Measurements from ENCODE around the gene PLD4.

The PLD4 gene

GRCh38 chr14:104876251-104876699 lies 48.4 kb upstream of the PLD4 start:
- no peaks in the 10 kb centered on the region for H4K20me1 ChIP-seq (ENCODE audit: insufficient read depth, low read length, poor library complexity, severe bottlenecking)
- no peaks in the 10 kb centered on the region for H3K9me2 ChIP-seq (replicated peaks; ENCODE audit: low read depth, low read length)
- H3K79me2 ChIP-seq (ENCODE audit: insufficient read depth, low read length): no peaks in the 10 kb centered on the region
- H3K4me2 ChIP-seq (ENCODE audit: low read depth, low read length, poor library complexity, severe bottlenecking): no peak overlapping the region
- no peaks in the 10 kb centered on the region for H3K9me3 ChIP-seq (ENCODE audit: insufficient read depth, low read depth, low read length)
- H3K9ac ChIP-seq (ENCODE audit: low read depth, low read length, poor library complexity, severe bottlenecking): no peak overlapping the region
- H3K27me3 ChIP-seq (ENCODE audit: insufficient read depth, low read length, poor library complexity, severe bottlenecking): no peaks in the 10 kb centered on the region
- H2AFZ ChIP-seq (ENCODE audit: low read length): no peak overlapping the region
- TF ChIP-seq CTCF (conservative IDR thresholded peaks at IDR 0.05; ENCODE audit: low read length) (no peak), EZH2phosphoT487 (IDR thresholded peaks at IDR 0.05; ENCODE audit: borderline replicate concordance) (no peak)
- H3F3A ChIP-seq (ENCODE audit: low read depth): no peaks in the 10 kb centered on the region
- H3K36me3 ChIP-seq (ENCODE audit: insufficient read depth, low read length): no peaks in the 10 kb centered on the region
- H3K4me3 ChIP-seq (ENCODE audit: low read length, poor library complexity, severe bottlenecking): no peak overlapping the region
- H3K4me1 ChIP-seq (ENCODE audit: insufficient read depth, low read length, poor library complexity, severe bottlenecking): no peaks in the 10 kb centered on the region

- H2AFZ ChIP-seq (ENCODE audit: low read length): no peak overlapping the region
- H3K4me1 ChIP-seq (ENCODE audit: insufficient read depth, low read length, poor library complexity, severe bottlenecking): no peaks in the 10 kb centered on the region
- no peaks in the 10 kb centered on the region for H3K9me2 ChIP-seq (replicated peaks; ENCODE audit: low read depth, low read length)
- H3K27me3 ChIP-seq (ENCODE audit: insufficient read depth, low read length, poor library complexity, severe bottlenecking): no peaks in the 10 kb centered on the region
- no peaks in the 10 kb centered on the region for H3K36me3 ChIP-seq (ENCODE audit: insufficient read depth, low read length)
- H3K9me3 ChIP-seq (ENCODE audit: insufficient read depth, low read depth, low read length): no peaks in the 10 kb centered on the region
- H3K4me3 ChIP-seq (ENCODE audit: low read length, poor library complexity, severe bottlenecking): no peak overlapping the region
- no peaks in the 10 kb centered on the region for H3K79me2 ChIP-seq (ENCODE audit: insufficient read depth, low read length)
- no peaks in the 10 kb centered on the region for H3F3A ChIP-seq (ENCODE audit: low read depth)
- no peak overlapping the region for H3K9ac ChIP-seq (ENCODE audit: low read depth, low read length, poor library complexity, severe bottlenecking)
- H3K4me2 ChIP-seq (ENCODE audit: low read depth, low read length, poor library complexity, severe bottlenecking): no peak overlapping the region
- no peaks in the 10 kb centered on the region for H4K20me1 ChIP-seq (ENCODE audit: insufficient read depth, low read length, poor library complexity, severe bottlenecking)
- TF ChIP-seq EZH2phosphoT487 (IDR thresholded peaks at IDR 0.05; ENCODE audit: borderline replicate concordance) (no peak), CTCF (conservative IDR thresholded peaks at IDR 0.05; ENCODE audit: low read length) (no peak)
These were observed 47.4 kb upstream of the PLD4 start for GRCh38 chr14:104877066-104877805.

- Histone ChIP-seq H3K4me3 (ENCODE audit: low read length, poor library complexity, severe bottlenecking) (no peak overlapping the region), H3K9me3 (ENCODE audit: insufficient read depth, low read depth, low read length) (no peaks in the 10 kb centered on the region), H3K36me3 (ENCODE audit: insufficient read depth, low read length) (no peaks in the 10 kb centered on the region), H3K79me2 (ENCODE audit: insufficient read depth, low read length) (no peaks in the 10 kb centered on the region), H3K4me1 (ENCODE audit: insufficient read depth, low read length, poor library complexity, severe bottlenecking) (no peaks in the 10 kb centered on the region), H3K27me3 (ENCODE audit: insufficient read depth, low read length, poor library complexity, severe bottlenecking) (no peaks in the 10 kb centered on the region), H4K20me1 (ENCODE audit: insufficient read depth, low read length, poor library complexity, severe bottlenecking) (no peaks in the 10 kb centered on the region), H3K9ac (ENCODE audit: low read depth, low read length, poor library complexity, severe bottlenecking) (no peak overlapping the region), H3K4me2 (ENCODE audit: low read depth, low read length, poor library complexity, severe bottlenecking) (no peak overlapping the region), H3F3A (ENCODE audit: low read depth) (no peaks in the 10 kb centered on the region), H2AFZ (ENCODE audit: low read length) (no peak overlapping the region), H3K9me2 (replicated peaks; ENCODE audit: low read depth, low read length) (no peaks in the 10 kb centered on the region)
- no peak for TF ChIP-seq EZH2phosphoT487 (IDR thresholded peaks at IDR 0.05; ENCODE audit: borderline replicate concordance)
- TF ChIP-seq CTCF (conservative IDR thresholded peaks at IDR 0.05; ENCODE audit: low read length): no peak
These were observed 46.7 kb upstream of the PLD4 start for GRCh38 chr14:104877806-104878550.

Data from Loucy (cell line).